Mammary epithelial cell (primary cell): ENCODE data around the gene CAPN7.

ENCODE experiments used
- CTCF ChIP-seq, 2 donors: IDR thresholded peaks in 1 of 2; conservative IDR thresholded peaks in 1 of 2; 2 replicates each; pipeline ENCODE4 v1.5.1; 2011 to 2012; ENCODE audit warnings: inconsistent platforms in 2 of 2, low read length in 2 of 2, mild to moderate bottlenecking in 2 of 2, control low read depth in 1 of 2, low read depth in 1 of 2; ENCODE audit not compliant: insufficient read depth in 1 of 2; ENCODE audit errors: extremely low read depth in 1 of 2
- EZH2 ChIP-seq: IDR thresholded peaks from 2 replicates; pipeline ENCODE4 v1.6.1; 2012; ENCODE audit warnings: low read length, inconsistent platforms, borderline replicate concordance

GRCh38 chr3:15268033-15268631 is 62.1 kb downstream of the CAPN7 start:
- TF ChIP-seq CTCF (conservative IDR thresholded peaks at IDR 0.05 in 1 of 2, IDR thresholded peaks at IDR 0.05 in 1 of 2; ENCODE audit: extremely low read depth in 1 of 2, insufficient read depth in 1 of 2, low read depth in 1 of 2, low read length in 2 of 2): peak; percentile 94 to 97
- TF ChIP-seq EZH2: no peak
